NCI-H748 treated with DMSO at 0.1 percent for 48 hours (cell line): Measurements from ENCODE around the gene CORO2A.
A peak's percentile ranks its signal among the peaks of the same experiment; 100 is the strongest.
"Not testable (repeated sequence)": the region's sequence is repeated elsewhere in the genome, so short reads cannot be mapped to it uniquely, and the experiment has no call there.

Source experiments
- DNase-seq: peaks from one replicate; lab custom pipeline; 2025; lab: John Stamatoyannopoulos, UW

Gene CORO2A

DNA sequence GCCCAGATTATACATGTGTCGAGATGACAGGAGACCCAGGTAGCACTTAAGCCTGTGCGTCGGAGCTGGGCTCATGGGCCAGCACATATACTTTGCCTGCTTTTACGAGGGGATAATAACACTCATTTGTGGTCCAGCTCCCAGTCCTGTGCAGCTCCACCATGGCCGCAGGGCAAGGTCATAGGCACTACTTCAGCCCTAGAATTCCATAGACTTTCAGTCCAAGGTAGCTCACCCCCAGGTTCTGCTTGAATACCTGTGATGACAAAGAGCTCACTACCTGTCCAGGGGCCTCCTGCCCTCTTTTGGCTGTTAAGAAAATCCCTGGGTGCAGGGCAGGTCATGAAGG, 1.7 kb downstream of the CORO2A start:
- DNase-seq: no peak

DNA sequence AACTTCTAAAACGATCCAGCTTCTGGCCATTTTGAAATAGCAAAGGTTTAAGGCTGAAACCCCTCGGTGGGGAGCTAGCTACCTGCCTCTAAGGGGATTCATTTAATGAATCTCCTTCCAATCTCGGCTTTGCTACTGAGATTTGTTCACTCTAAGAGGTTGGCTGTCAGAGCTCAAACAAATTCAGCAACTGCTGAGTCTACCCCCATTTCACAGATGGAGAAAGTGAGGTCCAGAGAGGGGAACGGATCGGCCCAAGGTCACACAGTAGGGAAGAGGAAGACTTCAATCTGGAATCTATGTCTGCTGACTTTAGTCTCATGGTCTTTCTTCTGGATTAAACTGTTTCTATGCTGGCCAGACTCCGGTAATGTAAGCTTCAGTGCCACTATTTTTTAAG, 3.0 kb downstream of the CORO2A start:
- no peak for DNase-seq

DNA sequence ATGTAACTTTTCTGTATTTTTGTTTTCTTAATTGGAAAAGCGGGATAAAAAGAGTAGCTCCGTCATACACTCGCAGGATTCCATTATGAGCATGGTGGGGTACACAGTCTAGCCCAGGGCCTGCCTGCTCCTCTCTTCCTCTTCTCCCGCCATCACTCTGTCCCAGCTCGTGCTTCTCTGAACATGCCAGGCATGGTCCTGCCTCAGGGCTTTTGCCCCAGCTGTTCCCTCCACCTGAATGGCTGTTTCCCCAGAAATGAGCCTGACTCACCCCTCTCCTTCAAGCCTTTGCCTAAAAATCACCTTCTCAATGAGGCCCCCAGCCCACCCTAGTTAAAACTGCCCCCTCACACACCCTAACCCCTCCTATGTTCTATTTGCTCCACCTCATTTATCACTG, 4.5 kb downstream of the CORO2A start:
- no peak for DNase-seq

DNA sequence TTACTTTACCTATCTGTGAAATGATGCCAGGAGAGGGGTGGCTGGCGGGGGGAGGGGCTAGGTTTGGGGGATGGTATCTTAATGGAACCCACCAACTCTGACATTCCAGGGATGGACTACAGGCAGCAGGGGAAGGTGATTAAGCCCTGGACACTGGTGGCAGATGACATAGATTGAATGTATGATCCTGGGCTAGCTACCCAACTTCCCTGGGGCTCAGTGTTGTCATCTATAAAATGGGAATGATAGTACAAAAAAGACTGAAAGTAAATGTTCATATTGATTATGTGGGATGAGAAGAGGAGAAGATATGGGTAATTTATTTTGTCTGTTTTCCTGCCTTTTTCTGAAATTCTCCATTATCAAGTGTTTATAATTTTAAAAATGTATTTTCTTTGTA, 6.2 kb downstream of the CORO2A start:
- no peak for DNase-seq

DNA sequence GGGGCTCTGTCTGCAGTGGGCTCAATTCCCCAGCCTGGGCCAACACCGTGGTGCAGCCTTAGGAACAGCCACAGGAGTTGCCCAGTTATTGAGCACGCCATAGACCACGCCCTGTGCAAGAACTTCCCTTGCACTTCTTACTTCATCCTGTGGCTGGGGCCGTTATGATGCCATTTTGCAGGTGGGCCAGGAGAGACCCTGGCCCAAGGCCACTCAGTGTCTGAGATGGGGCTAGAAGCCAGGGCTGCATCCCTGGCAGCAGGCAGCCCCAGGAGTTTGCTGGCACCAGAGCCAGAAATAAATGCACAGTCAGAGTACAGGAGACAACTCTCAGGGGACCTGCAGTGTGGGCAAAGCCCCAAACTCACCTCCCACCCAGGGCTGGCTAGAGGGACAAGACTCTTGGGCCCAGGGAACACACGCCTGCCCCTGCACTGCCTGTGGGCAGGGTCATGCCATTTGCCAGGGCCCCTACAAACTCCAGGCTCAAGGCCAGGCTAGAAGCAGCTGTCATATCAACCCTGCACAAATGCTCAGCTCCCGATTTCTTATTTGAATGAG, 6.7 kb downstream of the CORO2A start:
- no peak for DNase-seq

DNA sequence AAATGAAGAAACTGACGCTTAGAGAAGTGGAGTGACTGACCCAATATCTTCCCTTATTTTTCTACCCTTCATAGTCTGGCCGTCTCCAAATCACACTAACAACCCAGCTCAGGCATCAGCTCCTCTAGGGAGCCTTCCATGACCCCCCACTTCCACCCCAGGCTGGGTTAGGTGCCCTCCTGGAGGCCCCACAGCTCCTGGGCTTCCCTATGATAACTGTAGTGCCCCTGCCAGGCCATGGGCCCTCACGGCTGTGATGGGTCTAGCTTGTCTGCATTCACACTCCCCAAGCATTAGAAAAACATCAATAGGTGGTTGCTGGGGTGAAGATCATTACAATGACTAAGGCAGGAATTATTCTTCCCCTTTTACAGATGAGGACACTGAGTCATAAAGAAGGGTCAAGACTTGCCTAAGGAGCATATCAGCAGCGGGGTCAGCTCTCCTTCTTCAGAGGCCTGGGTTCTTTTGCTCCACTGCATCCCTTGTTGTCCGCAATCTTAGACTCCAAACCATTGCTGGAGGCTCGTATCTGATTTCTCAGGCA, 7.3 kb downstream of the CORO2A start:
- DNase-seq: no peak

DNA sequence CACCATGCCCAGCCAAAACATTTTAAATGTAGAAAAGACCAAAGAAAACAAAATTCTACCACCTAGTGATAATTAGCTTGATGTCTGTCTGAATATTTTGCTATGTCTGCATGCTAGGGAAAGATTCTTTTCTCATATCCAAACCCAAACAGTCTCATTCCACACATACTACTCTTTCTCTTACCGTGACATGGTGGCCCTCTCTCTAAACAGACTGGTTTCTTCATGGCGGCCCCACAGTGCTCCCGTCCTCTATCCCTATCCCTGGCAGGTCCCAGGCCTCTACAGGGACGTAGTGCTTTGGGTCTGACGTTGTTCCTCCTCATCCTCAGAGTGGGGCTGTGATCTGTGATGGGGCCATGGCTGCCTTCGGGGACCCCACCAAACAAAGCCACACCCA, 8.1 kb downstream of the CORO2A start:
- DNase-seq: no peak

DNA sequence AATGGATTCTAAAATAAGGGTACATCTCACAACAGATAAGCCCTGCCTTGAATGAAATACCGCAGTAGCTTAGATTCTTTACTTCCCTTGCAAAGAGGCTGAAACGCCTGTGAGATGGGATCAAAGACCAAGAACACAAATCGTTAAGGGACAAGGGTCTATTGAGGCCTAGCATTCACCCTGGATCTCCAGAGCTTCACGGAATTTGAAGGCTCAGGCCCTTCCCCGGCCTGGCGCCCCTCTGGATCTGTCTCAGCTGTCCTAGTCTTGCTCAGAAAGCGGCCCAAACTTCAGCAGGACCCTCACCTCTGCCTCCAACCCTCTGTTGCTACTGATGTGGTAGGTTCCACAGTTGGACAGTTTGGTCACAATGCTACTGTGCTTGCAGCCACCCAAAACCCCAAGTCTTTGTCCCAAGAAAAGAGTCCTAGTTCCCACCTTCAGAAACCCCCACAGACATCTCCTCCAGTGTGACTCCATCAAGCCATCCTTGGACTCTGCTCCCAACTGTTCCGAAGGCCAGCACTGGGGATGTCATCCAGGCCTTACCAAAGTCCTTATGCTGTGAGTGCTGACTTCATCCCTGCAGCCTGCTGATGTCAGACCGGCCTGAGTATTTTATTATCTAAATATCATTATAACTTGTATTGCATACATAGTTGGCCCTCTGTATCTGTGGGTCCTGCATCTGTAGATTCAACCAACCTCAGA, 9.4 kb downstream of the CORO2A start:
- DNase-seq: no peak

DNA sequence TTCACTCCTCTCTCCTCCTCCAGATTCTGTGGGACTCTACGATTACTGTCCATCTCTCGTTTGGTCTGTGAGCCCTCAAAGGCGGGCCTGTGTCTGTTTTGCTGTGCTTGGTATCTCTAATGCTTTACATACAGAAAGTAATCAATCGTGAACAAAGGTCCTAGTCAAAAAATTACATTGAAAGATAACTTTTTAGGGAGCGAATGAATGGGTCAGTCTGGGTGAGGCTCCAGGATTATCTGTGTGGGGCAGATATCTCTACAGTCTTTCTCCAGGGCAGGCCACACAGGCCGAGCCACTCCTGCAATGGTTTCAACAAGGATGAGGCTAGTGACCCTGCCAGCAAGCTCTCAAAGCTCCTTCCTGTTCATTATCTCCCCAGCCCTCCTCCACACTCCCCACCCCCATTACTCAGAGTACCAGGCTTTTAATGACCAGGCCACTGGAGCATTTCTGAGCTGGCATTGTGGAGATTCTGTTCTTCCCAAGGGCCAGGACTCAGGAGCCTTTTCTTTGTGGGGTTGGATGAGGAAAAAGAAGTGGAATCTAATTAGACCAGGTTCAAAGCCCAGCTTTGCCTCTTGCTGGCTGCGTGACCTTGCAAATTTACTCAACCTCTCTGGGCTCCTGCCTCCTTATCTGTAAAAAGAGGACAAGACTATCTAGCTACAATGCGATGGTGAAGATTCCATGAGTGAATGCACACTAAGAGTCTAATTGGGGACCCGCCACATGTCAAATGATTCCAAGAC, 10.2 kb downstream of the CORO2A start:
- DNase-seq: no peak

DNA sequence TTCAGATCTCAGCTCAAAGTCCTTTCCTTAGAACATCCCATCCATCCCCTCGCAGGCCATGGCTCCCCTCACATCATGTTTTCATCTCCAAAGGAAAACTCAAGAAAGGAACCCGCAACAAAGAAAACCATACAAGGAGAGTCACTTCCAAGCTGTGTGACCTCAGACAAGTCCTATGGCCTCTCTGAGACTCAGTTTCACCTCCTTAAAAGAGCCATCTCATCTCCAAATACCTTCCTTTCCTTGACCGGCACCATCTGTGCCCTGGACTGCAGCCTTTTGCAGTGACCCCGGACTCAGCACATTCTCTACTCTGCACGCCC, 10.7 kb downstream of the CORO2A start:
- no peak for DNase-seq

DNA sequence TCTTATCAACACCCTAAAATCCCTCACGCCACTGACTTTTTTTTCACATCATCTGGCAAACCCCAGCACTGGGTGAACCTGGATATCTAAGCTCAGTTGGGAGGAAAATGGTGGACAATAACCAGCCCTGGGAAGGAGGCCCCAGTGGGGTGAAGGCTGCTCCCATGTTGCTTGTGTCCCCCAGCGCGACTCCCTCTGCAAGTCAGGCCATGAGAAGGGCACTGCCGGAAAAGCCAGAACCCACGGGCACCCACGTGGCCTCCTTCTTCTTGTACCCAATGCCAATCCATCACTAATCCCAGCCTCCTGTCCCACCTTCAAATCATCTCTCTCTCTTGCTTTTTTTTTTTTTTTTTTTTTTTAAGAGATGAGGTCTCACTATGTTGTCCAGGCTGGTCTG, 11.4 kb downstream of the CORO2A start:
- DNase-seq: no peak

DNA sequence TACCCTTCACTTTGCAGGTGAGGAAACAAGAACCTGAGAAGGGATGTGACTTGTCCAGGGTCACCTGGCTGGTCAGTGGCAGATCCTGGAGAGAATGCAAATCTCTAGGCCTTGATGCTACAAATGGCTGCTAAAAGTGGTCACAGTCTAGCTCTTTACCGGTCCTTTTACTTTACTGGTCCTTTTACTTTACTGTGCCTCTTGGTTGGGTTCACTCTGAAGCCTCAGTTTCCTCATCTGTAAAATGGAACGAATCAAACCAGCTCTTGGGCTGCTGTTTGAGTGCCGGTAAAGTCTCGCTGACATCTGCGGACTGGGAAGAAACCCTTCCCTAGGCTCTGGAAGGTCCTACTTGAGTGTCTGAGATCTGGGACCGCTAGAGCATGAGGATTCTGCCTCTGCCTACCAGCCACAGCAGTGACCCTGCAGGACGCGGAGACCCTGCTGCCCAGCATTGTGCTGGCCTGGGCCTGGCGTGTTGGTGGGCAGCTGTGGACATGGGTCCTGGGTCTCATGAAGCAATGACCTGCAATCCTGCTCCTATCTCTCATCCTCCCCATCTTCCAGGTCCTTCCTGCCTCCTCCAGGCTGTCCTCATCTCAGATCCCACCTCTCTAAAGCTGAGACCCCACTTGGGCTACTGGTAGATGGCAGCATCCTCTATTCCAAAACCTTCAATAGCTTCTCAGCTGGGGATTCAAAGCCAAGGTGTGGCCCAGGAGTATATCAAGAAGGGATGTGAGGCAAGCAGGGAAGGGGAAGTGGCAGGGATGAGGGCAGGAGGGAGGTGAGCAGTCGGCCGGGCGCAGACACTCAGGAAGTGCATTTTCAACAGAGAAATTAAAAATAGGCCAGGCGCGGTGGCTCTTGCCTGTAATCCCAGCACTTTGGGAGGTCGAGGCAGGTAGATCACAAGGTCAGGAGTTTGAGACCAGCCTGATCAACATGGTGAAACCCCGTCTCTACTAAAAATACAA, 13.3 kb downstream of the CORO2A start:
- no peak for DNase-seq

DNA sequence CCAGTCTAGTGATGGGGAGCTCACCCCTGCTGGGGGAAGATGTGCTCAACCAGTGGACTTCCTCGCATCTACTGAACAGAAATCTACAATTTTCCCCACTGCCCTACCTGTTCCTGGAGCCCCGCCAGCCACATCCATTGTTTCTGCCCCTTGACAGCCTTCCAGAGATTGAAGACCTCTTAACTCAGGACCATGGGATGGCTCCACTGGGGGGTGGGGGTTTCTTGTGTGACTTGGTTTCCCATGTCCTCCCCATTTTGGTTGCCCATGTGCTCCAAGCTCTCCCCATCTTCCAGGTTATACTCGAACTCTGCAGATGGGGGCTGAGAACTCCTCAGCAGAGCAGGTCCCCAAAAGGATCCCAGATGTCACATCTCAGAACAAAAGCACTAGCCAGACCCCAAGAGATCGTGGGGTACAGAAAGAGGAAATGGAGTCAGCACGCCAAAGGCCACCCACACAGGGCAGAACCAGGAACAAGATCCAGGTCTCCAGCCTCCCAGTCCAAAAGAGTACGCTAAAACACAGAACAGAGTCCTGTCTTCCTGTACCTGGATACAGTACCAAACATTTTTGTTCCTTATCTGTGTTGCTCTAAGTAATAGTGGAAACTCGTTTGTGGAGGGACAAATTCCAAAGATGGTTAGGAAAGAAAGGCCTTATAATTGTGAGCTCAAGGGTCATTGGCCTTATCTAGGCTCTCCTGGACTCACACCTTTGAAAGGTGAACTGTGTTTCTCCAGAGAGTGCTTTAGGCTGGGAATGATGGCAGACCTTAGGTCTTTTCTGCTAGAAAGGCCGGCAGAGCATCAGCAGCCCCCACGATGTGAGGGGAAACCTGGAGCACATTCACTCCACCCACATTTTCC, 15.8 kb downstream of the CORO2A start:
- no peak for DNase-seq

DNA sequence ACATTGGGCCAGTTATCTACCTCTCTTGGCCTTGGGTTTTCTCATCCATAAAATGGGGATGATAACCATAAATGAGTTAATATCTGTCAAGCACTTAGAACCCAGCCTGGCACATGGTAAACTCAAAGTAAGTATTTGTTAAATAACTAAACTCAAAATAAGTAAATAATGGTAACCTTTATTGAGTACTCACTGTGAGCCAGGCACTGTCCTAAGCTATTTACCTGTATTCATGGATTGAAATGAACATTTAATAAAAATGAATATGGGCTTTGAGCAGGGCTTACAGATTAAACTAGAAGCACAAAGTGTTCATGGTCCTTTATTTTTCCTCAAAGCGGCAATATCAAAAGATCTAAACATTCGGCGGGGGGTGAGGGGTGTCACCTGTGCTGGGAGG, 16.7 kb downstream of the CORO2A start:
- DNase-seq: no peak

DNA sequence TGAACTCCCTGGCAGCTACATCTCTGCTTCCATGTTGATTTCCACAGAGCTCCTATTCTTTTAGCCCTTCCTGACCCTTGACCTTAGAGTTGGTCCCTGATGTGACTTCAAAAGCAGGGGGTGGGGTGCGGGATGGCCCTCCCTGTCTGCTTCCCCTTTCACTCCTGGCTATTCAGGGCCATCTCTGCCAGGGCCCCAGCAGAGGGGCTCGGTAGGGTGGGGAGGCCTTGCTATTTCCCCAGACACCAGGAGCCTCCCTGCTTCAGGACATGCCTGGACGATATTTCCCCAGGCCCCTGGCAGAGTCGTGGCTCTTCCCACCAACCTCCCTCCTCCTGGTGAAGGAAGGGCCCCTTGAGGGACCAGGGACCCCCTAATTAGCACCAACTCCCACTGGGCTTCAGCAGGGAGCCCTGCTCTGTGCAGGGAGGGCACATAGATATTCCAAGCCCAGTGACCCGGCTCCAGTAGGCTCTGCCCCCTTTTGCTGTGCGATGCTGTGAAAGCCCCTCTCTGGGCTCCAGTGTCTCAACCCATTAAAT, 17.3 kb downstream of the CORO2A start:
- no peak for DNase-seq

DNA sequence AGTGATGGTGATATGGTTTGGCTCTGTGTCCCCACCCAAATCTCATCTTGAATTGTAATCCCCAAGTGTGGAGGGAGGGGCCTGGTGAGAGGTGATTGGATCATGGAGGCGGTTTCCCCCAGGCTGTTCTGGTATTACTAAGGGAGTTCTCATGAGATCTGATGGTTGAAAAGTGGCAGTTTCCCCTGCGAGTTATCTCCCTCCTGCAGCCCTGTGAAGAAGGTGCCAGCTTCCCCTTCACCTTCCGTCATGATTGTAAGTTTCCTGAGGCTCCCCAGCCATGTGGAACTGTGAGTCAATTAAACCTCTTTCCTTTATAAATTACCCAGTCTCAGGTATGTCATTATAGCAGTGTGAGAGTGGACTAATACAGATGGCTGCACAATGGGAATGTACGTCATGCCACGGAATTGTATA, 17.9 kb downstream of the CORO2A start:
- not testable (repeated sequence) for DNase-seq

DNA sequence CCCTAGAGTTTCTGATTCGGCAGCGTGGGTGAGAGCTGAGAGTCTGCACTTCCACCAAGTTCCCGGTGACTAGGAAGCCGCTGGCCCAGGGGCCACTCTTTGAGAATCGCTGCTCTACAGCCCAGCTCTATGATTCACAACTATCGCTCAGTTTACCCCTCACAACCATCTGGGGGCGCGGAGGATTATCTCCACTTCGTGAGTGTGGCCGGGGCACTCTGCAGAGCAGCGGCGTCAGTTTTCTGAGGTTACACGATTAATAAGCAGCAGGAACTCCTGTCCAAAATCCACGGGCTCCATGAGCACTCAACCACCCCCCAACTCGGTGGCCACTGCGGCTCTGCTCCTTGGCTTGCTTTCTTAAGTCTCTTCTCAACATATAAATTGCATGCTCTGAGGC, 19.3 kb downstream of the CORO2A start:
- DNase-seq: no peak

DNA sequence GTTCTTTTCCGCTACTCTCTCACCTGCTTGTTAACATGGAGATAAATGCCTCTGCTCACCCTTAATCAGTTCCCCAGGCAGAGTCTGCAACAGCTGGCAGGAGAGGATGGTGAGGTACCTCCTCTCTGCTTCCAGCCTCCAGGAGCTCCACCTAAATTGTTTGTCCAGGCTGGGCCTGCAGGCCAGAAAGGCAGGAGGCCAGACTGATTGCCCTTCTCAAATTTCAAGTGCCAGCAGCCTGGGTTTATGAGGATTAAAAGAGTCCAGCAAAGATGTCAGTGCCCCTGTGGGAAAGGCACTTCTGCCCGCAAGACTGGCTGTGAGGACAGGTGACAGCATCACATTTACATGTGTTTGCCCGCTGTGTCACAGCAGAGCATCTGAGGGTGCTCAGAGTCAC, 19.8 kb downstream of the CORO2A start:
- DNase-seq: peak; percentile 84

DNA sequence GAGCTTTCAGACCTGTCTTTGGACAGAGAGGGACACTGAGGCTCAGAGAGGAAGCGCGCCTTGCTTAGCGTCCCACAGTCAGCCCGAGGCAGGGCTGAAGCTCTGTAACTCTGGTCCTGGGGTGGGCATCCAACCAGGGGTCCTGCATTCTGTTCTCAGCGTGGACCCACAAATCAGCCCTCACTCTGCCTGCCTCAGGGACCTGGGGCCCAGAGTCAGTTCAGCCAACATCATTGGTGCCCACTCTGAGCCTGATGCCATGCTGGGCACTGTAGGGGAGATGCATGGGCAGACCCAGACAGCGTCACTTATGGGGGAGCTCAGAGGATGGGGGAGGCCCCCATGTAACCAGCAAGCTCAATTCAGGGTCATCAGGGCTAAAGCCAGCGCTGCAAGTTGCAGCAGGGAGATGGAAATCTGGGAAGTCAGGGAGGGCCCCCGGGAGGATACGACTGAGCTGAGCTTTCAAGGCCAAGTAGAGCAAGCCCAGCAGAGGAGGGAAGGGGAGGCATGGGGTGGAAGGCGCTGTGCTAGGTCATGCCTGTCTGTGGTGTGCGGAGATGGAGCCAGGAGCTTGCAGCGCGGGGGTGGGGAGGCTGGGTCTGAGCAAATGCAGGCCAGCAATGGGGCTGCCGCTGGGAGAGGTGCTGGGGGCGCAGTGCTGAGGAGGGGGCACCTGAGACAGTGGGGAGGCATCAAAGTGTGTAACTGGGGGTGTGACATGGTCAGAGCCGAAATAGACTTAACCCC, 21.1 kb downstream of the CORO2A start:
- no peak for DNase-seq

DNA sequence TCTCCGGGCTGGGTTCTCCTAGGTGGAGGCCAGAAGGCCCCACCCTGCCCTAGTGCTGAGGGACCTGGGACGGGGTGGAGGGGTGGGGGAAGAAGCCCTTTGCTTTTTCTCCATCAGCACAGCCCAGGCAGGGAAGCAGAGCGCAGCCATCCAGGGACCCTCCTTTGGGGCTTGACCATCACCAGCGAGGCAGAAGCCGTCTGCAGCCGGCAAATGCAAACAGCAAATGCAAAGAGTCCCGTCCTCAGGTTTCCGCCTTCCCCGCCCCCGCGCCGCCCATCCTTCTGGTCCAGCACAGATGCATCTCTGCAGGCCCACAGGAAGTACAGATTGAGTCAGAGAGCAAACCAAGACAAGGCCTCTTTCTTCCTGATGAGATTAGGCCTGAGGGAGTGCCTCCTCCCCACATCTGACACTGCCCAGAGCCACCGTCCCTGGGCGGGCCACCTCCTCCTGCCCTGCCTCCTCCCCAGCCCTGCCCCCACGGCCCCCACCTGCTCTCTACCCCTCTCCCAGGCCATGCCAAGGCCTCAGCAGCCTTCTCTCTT, 23.4 kb downstream of the CORO2A start:
- no peak for DNase-seq
